ENCODE results near the gene RGS17. TPM values are rescaled to one million over a fixed set of nuclear protein-coding genes. Genes with fewer than 3 reads are reported as not detected.
"Not testable (repeated sequence)": the region's sequence is repeated elsewhere in the genome, so short reads cannot be mapped to it uniquely, and the experiment has no call there.

The RGS17 gene
- total RNA-seq, 6 experiments from 2014 or later = 0.02 to 0.24 (median 0.09) TPM; not detected in 1

DNA sequence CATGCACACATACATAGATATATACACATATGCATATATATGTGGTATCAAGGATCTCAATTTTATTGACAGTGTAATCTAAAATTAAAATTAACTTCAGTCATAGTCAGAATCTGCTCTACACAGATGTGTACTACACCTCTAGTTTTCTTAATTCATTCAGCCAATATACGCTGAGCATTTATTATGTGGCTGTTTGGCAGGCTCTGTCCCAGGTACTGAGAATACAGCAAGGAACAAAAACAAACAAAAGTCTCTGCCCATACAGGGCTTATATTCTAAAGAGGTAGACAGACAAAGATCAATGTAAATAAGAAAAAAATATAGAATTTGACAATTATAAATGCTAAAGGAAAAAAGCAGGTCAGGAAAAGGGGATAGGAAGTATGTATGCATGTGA, 7.8 kb upstream of the RGS17 start:
- H3K9me3 Mint-ChIP-seq = no peaks in the 10 kb centered on the region; the same call in 1 of the 2 replicates
- no peaks in the 10 kb centered on the region for H3K4me1 Mint-ChIP-seq (ENCODE audit: low read depth)
- H3K27me3 Mint-ChIP-seq (ENCODE audit: insufficient read depth) = peaks cover 7% of the 10 kb centered on the region
- H3K36me3 Mint-ChIP-seq (ENCODE audit: low read depth) = no peaks in the 10 kb centered on the region
- H3K27ac Mint-ChIP-seq = no peak overlapping the region
- TF ChIP-seq, protein P1, sequence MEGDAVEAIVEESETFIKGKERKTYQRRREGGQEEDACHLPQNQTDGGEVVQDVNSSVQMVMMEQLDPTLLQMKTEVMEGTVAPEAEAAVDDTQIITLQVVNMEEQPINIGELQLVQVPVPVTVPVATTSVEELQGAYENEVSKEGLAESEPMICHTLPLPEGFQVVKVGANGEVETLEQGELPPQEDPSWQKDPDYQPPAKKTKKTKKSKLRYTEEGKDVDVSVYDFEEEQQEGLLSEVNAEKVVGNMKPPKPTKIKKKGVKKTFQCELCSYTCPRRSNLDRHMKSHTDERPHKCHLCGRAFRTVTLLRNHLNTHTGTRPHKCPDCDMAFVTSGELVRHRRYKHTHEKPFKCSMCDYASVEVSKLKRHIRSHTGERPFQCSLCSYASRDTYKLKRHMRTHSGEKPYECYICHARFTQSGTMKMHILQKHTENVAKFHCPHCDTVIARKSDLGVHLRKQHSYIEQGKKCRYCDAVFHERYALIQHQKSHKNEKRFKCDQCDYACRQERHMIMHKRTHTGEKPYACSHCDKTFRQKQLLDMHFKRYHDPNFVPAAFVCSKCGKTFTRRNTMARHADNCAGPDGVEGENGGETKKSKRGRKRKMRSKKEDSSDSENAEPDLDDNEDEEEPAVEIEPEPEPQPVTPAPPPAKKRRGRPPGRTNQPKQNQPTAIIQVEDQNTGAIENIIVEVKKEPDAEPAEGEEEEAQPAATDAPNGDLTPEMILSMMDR (IDR thresholded peaks at IDR 0.05) = no peak
- no peak overlapping the region for H3K4me3 Mint-ChIP-seq
- DNase-seq = no peak

DNA sequence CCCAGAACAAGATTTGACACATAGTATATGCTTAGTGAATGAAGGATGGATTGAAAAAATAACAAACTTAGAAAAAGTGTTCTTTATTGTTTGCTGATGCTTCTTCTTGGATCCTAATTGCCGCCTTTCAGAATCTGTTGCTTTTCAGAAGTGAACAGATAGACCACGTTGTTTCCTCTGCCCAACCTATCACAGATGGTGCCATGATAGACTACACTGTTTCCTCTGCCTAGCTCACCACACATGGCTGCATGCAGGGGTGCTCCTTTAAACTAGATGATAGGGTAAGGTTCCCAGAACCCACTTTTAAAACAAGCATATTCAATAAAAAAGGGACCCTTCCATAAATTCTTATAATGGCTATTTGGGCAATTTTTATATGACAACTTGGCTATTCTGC, 4.6 kb upstream of the RGS17 start:
- H3K36me3 Mint-ChIP-seq (ENCODE audit: low read depth) = no peaks in the 10 kb centered on the region
- TF ChIP-seq, protein P1 (IDR thresholded peaks at IDR 0.05) = no peak
- H3K27ac Mint-ChIP-seq = no peak overlapping the region
- H3K9me3 Mint-ChIP-seq = no peaks in the 10 kb centered on the region; the same call in 1 of the 2 replicates
- 0 out of 2 replicates have a peak, but pooled peaks cover 5% of the 10 kb centered on the region for H3K4me1 Mint-ChIP-seq (ENCODE audit: low read depth)
- peaks cover 6% of the 10 kb centered on the region for H3K27me3 Mint-ChIP-seq (ENCODE audit: insufficient read depth)
- H3K4me3 Mint-ChIP-seq = no peak overlapping the region
- DNase-seq = no peak

- not testable (repeated sequence) for DNase-seq; H3K36me3 Mint-ChIP-seq (ENCODE audit: low read depth); H3K9me3 Mint-ChIP-seq; H3K4me3 Mint-ChIP-seq; H3K27ac Mint-ChIP-seq
- H3K4me1 Mint-ChIP-seq (ENCODE audit: low read depth) = peaks cover 19% of the 10 kb centered on the region
- H3K27me3 Mint-ChIP-seq (ENCODE audit: insufficient read depth) = peaks cover 13% of the 10 kb centered on the region
Measured at GRCh38 chr6:153133667-153134066, 2.6 kb upstream of the RGS17 start.

DNA sequence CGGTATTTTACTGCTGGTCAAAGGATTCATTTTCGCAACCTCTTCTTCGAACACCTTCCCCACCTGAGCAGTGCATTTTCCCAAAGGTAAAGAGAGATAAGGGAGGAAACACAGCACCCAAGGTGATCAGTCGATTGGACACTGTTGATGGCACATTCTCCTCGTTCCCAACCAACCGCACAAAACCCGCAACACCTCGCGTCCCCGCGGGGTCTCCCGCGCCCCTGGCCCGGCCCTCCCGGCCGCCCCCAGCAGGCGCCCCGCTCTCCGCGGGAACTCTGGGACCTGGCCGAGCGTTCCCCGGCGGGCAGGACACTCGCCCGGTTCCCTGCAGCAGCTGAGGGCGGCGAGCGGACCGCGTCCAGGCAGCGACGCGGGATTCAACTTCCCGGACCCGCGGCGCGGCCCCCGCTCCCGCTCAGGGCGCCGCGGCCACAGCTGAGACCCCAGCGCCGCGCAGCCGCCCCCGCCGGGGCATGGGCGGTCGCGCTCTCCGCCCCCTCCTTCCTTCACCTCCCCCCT, 506 bp downstream of the RGS17 start:
- peak overlapping the region; percentile 86 for H3K4me3 Mint-ChIP-seq

GRCh38 chr6:153129873-153130514, 1.1 kb downstream of the RGS17 start:
- DNase-seq = no peak
- TF ChIP-seq, protein P1 (IDR thresholded peaks at IDR 0.05) = no peak
- H3K27ac Mint-ChIP-seq = no peak overlapping the region
- no peaks in the 10 kb centered on the region; the same call in 1 of the 2 replicates for H3K9me3 Mint-ChIP-seq
- H3K4me1 Mint-ChIP-seq (ENCODE audit: low read depth) = peaks cover 19% of the 10 kb centered on the region
- H3K4me3 Mint-ChIP-seq = peak overlapping the region; percentile 84
- H3K36me3 Mint-ChIP-seq (ENCODE audit: low read depth) = 0 out of 2 replicates have a peak, but pooled peaks cover 6% of the 10 kb centered on the region
- H3K27me3 Mint-ChIP-seq (ENCODE audit: insufficient read depth) = peaks cover 13% of the 10 kb centered on the region

More for the DNA sequence above, 506 bp downstream of the RGS17 start:
- Mint-ChIP-seq H3K27me3 (ENCODE audit: insufficient read depth) (peaks cover 13% of the 10 kb centered on the region), H3K9me3 (no peaks in the 10 kb centered on the region; the same call in 1 of the 2 replicates), H3K4me1 (ENCODE audit: low read depth) (peaks cover 19% of the 10 kb centered on the region), H3K36me3 (ENCODE audit: low read depth) (0 out of 2 replicates have a peak, but pooled peaks cover 6% of the 10 kb centered on the region), H3K27ac (no peak overlapping the region)
- DNase-seq = no peak
- TF ChIP-seq, protein P1 (IDR thresholded peaks at IDR 0.05) = no peak

DNA sequence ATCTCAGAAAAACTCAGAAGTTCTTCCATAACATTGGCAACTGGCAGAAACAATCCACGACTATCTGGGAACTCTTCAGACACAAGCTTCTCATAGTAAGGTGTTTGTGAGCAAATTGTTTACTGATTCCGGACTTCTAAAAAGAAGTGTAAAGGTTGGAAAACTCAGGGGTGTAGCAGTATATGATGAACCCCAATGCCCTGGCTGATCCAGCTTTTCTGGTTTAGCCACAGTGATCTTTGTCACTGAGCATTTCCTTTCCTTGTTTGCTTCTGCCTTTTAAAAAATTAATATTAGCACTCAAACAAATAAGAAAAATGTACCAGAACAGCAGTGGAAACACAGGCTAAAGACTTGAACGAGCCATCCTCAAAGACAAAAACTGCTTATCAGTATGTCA, 4.9 kb downstream of the RGS17 start:
- no peak overlapping the region for H3K27ac Mint-ChIP-seq
- DNase-seq = no peak
- peaks cover 19% of the 10 kb centered on the region for H3K4me1 Mint-ChIP-seq (ENCODE audit: low read depth)
- H3K27me3 Mint-ChIP-seq (ENCODE audit: insufficient read depth) = peaks cover 8% of the 10 kb centered on the region
- TF ChIP-seq, protein P1 (IDR thresholded peaks at IDR 0.05) = no peak
- H3K9me3 Mint-ChIP-seq = no peaks in the 10 kb centered on the region
- 0 out of 2 replicates have a peak, but pooled peaks cover 6% of the 10 kb centered on the region for H3K36me3 Mint-ChIP-seq (ENCODE audit: low read depth)
- H3K4me3 Mint-ChIP-seq = no peak overlapping the region
